ENCODE data around the gene GRAMD1B.
A peak's percentile ranks its signal among the peaks of the same experiment; 100 is the strongest.

Gene GRAMD1B

DNA sequence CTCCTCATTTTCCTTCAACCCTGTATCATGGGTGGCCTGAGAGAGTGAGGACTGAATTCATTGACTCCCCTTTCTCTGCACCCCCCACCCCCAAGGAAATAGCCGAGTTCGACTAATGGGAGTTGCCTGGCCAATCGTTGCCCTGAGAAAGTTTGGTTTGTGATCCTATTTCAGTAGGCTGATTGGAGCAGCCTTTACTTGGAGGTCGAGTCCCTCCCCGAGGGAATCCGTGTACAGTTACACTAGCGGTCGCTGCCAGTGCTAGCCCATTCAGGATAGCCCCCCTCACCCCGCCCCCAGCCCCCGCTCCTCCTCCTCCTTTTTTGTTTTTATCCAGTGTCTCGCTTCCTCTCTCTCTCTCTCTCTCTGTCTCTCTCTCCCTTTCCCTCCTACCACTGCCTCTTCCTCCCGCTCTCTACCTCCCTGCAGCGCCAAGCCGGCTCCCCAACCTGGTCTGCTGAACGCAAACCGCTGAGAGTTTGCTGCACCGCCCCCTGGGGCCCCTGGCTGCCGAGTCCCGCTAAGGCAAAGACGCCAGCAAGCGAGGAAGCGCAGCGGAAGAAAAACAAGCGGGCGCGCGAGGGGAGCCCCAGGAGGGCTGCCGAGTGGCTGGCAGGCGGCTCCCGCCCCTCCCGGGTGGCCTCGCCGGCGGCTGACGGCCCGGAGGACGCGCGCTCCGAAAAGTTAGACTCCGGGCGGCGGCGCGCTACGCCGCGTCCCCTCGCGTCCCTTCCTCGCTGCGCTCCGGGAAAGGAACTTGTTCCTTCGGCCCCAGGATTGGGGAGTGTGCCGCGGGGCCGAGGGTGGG lies at the start of gene GRAMD1B:
Gene GRAMD1B, plus strand, starts transcription at position 357 of the 808 bp plus-strand sequence. CDS start 524 bp downstream, outside the sequence.
- peak; percentile 59 for DNase-seq

DNA sequence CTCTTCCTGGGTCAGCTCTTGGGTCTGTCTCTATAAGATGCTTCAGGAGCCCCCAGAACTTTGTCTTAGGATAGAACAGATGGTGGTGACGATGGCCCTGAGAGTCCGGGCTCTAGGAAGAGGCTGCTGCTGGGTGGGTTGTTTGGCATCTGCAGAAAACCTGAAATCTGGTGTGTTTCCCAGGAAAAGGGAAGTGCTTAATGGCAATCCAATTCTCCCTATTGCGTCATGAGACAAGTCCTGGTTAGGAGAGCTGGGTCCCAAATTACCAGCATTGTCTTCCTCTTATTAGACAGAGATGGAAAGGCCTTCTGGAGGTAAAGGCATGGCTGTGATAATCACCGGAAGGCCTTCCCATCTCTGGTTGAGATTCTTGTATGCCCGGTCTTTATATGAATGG lies 48.9 kb upstream of the GRAMD1B start:
- DNase-seq, result no peak

DNA sequence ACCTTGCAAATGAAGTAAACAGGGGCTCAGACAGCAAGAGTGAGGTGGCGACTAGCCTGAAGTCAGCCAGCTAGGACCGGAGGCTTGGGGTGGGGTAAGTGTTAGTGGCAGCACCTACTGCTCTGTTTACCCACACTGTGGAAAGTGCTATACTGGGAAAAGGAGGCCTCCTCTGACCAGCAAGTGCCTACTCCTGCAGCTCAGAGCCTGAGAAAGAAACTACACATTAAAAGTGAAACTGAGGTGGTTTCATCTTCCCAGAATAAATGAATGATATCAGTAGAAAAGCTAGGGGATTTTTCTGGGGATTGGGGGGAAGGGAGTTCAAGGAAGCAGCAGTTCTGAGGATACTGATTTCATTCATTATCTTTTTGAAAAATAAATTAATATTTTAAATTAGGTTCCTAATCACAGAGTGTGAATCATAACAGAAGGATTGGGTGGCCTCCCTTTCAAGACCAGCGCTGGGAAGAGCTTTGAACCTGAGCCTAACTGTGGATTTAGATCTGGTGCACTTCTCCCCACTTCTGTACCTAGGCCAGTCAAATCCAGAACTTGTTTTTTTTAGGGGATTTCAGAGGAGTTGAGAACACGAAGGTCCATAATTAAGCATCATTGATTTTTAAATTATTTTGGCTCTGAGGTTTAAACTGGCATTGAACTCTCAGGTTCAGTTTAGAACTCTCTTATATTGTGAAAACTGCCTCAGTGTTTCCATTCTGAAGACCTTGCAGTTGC lies 48.1 kb upstream of the GRAMD1B start:
- no peak for DNase-seq

DNA sequence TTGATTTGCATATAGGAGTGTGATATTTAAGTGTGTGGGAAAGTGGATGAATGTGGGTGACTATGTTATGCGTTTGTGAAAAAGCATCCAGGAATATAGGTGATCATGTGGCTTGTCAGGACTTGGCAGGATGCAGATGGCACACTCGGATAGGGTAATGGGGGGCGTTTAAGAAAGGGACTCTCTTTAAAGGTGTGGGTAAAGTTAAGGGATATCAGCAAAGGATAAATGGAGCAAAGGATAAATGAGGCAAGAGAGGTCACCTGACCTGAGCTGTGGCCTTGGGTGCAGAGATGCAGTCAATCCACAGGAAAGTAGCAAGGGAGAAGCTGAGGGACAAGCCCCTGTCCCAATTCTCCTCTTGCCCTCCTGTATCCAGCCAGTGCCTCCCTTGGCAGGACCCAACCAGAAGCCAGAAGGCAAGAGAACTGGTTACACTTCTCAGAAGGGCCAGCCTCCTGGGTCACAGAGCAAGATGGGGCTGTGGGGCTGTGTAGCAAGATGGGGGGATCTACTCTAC lies 47.5 kb upstream of the GRAMD1B start:
- DNase-seq, result no peak

DNA sequence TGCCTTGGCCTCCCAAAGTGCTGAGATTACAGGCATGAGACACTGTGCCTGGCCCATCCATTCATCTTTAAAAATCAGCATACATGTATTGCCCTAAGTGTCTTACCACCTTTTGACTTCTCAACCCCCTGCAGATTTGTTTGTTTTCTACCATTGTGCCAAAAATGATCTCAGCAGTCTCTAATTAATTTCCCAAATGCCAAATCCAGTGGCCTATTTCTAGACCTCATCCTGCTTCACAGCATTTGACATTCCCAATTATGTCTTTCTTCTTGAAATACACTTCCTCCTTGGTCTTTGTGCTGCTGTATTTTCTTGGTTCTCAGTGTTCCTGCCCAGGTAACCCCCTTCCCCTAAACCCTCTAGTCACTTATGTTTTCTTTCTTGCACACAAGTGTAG lies 46.0 kb upstream of the GRAMD1B start:
- DNase-seq, result no peak

DNA sequence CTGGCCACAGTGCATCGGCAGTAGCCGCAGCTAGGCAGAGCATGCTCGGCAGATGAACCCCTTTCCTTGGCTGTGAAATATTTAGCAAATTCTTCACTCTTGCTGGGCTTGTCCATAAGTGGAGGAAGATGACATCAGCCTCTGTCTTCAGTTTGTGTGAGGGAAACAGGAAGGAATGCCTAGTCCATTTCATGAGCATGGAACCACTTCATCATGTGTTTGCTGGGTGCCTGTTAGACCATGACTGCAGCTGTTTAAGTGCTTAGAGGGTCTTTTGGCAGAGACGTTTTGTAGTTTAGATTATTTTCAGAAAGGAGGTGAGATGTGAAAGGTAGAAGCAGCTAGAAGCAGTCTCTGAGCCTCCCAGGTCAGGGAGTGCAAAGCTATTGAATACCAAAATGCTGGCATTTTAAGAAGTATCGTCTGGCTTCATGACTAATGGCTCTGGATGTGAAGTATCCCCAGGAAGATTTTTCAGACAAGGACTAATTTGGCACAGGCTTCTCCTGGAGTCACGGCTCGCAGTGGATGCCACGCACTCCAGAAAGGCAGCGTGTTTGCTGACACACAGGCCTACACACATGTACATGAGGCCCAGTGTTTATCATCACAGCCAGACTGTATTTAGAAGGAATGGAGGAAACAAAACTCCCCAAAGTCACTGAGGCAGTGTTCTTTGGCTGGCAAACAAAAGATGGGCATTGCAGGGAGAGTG lies 43.1 kb upstream of the GRAMD1B start:
- no peak for DNase-seq

DNA sequence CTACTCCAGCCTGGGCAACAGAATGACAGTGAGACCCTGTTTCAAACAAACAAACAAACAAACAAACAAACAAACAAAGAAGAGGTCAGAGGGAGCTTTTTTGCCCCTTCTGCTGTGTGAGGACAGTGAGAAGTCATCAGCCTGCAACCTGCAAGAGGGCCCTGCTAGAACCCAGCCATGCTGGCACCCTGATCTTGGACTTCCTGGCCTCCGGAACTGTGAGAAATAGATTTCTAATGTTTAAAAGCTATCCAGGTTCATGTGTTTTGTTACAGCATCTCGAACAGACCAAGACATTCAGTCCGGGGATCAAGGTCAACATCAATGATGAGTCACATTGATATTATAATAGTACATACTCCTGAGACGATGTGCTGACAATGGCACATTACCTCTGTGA lies 41.4 kb upstream of the GRAMD1B start:
- DNase-seq, result no peak

DNA sequence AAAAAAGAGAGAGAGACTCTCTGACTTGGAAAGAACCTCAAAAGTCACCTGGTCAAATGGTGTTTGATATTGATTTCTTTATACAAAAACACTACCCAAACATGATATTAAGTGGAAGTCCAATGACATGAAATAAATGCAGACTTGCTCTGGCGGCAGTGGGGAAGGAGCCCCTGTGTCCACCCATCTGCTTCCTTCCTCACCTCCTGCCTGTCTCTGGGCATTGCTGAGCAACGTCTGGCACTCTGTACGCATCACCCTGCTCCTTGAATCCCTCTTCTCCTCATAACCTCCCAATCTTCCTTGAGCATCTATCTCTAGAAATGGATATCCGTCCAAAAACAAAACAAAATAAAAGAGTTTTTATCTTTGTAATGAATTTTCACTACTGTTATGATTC lies 39.9 kb upstream of the GRAMD1B start:
- DNase-seq, result no peak

DNA sequence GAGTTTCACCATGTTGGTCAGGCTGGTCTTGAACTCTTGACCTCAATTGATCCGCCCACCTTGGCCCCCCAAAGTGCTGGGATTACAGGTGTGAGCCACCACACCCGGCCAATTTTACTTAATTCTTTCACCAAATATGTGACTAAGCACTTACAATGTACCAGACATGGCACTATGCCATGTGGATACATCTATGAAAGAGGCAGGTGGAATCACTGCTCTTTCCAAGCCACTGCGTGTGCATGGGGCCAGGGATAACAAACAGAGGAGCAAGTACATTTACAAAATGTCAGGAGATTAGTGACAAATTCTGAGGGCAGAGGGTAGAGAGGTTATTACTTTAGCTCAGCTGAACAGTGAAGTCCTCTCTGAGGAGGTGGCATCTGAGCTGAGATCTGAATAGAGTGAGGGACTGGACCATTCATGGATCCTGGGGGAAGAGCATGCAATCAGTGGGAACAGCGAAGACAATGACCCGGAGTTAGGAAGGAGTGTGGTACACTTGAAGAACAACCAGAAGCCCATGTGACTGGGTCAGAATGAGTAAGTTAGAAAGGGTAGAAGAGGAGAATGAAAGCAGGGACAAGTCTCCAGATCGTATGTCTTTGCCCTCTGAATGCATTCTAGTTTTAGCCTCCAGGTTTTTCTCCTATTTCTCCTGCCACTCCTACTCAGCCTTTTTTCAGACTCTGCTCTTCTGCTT lies 38.3 kb upstream of the GRAMD1B start:
- DNase-seq, result no peak

DNA sequence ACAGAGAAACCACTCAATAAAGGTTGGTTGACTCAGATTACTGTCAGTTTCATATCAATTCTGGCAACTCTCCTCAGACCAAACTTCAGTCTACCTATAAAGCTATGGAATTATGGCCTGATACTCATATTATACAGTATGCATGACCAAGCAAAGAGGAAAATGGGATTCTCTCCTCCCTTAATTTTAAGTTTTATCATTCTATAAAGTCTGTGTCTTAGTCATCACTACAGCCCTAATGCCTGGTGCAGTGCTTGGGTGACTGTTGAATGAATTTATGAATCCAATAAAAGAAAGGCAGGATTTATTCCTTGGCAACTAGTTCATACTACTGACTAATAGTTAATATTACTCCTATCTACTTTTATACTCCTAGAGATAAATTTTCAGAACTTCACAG lies 37.6 kb upstream of the GRAMD1B start:
- no peak for DNase-seq

DNA sequence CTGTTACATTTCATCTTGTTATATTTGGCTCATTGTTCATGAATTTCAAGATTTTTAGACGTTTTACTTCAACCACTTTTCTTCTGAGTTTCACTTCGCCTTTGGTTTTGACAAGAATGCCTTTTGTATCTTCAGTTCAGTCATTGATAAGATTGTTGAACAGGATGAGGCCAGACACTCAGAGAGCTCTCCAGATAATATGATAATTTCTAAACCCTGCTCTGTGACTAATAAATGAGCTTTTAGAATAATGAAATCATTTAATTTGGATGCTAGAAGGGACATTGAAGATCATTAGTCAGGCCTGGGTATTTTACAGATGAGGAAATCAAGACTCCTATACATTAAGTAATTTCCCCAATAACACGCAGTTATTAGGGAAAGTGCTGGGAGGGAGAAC lies 37.2 kb upstream of the GRAMD1B start:
- DNase-seq, result no peak

DNA sequence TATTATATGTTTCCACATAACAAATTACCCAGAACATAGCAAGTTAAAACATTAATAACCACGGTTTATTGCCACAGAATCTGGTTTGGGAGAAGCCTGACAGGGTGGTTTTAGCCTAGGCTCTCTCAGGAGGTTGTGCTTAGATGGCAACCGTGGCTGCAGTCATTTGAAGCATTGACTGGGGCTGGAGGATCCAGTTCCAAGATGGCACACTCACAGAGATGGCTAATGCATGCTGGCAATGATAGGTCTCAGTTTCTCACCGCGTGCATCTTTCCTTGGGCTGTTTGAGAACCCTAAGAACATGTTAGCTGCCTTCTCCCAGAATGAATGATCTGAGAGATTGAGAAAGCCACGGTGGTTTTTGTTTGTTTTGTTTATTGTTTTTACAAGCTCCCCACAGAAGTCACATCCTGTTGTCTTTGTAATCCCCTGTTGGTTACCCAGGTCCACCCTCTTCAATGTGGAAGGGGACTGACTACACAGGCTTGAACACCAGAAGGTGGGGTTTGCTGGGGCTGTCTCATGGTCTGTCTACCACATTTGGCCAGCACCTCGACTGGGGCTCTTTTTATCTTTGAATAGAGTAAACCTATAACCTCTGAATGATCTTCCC lies 36.6 kb upstream of the GRAMD1B start:
- no peak for DNase-seq

DNA sequence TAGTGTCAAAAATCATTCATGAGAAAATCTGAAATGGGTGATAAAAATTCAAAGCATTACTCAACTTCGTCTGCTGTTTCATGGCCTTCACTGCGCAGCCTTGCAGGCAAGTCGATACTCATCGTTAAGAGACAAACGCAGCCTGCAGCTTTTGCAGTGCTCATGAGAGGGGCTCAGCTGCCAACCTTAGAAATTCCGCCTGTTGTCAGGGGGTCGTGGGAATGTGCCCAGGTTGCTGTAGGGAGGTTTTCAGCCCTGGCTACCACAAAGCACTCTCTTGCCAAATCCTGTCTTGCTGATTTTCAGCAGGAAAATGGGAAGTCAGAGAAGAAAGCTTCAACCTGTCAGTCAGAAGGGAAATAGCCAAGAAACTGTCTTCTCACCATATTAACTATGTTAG lies 25.4 kb upstream of the GRAMD1B start:
- DNase-seq, result no peak

DNA sequence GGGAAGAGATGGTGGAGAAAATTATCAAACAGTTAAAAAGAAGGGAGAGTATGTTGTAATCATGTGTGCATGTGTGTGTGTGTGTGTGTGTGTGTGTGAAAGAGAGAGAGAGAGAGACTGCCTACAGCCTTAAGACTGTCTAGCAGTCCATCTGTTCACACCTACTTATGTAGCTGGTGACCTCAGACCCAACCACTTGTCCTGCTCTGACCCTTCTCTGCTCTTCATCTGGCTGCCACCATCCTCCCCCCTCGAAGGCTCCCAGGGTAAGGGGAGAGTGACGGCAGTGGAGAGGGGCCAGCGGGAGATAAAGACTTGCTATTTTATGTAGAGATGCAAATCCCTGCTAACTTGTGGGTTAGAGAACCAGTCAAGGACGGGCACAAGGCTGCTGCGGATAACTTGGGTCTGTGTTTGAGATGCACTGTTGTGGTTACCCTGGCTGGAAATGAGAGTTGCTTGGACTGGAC lies 24.9 kb upstream of the GRAMD1B start:
- DNase-seq, result no peak

DNA sequence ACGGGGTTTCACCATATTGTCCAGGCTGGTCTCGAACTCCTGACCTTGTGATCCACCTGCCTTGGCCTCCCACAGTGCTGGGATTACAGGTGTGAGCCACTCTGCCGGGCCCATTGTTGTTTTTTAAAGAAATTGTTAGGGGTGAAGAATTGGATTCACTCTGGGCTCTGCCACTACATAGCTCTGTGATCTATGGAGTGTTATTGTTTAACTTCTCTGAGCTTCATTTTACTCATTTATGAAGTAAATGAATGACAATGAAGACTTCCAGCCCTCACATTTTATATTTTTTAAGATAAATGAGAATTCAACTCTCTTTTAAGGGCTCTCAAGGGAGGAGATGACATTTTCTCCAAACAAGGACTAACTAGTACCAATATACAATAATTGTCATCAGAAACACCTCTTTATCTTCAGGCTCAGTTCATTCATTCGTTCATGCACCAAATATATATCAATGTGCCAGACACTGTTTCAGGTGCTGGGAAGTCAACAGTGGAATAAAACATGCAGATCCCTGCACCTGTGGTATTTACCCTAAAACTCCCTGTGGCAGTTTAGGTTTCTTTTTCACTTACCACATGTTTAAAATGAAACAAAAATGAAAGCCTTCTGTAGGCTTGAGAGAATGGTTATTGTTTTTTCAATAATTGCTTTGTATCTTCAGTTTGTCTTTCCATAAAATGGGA lies 23.5 kb upstream of the GRAMD1B start:
- DNase-seq, result no peak

DNA sequence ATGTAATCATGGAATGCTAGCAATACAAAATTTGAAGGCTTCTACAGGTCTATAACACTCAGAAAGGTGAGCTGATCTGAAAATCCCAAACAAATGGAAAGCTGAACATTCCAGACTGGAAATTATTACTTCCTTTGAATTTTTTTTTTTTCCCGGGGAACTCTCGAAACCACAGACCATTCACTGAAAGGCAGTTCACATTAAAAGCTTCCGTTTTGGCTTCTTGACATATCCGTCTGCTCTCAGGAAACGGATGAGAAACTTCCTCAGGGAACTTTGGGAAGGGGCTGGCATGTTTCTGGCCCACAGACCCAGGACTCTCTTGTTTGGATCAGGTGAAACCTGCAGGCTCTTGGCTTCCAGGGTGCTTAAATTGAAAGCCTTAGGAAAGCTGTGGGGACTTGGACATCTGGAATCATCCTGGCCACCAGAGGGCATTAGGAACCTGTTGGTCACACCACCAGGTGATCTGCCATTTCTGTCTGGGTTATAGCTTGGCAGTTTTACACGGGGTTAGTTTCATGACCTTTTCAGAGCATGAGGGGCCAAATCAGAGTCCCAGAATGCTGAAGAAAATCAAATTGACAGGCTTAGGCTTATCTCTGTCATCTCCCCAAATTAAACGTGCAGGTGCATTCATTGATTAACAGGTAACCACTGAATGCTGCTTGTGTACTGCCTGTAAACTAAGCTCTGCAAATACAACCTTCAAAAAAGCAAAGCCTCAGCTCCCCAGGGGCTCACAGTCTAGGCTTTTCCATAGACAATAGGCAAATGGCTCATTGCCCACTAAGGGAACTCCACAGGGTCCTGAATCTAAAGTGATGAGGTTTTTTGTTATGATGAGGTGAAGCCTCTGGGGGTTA lies 22.7 kb upstream of the GRAMD1B start:
- DNase-seq, result no peak

DNA sequence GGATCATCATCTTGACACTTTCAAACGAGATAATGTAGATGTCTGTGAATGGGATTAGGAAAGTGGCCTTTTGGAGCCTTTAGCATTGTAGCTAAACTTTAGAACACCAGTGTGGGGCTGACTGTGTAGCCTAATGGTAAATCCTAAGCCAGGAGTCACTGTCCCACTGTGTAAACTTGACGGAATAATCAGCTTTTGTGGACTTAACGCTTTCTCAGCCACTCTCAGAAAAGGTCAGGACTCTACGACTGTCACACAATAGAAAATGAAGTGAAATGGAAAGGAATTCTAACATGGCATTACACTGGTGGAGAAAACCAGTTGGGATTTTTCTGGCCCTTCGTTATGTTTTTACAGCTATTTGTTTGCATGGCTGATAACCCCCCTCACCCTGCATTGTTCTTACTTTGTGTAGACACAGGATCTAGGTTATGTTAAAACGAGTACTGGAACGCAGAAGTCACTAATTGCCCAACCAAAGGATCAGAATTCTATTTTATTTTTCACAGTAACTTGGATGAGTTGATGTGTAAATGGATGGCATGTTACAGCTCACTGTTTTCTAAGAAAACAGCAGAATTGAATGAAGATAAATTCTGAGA lies 22.0 kb upstream of the GRAMD1B start:
- no peak for DNase-seq

DNA sequence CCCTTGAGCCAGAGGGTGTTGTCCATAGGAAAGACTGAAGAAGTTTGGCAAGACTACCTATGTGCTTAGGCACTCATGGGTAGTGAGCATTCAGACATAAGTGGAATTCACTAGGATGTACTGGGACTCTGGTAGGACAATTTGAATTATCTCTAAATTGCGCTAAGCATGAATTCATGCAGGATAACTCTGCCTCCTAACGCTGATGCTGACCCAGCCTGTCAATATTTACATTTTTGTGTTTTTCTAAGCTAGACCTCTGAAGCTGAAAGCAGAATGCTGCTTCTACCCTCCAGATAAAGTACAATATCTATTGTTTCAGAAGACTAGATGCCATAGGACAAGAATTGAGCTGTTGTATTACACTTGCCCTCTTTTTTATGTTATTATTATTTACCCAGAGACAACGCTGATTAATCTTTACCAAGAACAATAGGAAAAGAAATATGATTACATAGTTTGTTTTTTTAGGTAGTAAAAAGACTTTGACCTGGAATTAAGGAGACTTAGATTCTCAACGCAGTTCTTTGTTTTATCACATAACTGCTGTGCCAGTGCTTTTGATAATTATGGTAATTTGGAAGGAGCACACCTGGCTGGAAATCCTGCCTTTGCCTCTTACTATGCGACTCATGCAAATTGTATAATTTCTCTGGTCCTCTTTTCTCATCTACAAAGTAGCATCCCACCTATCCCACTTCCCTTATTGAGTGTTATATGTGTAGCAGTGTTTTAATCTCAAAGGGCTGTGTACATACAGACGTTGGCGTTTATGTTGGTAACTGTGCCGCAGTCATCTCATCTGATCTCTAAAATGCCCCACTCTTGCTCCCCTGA lies 21.2 kb upstream of the GRAMD1B start:
- DNase-seq, result no peak

Data from NCI-H2171 (cell line).